Cardiac muscle cell (in vitro differentiated cells and primary cell): Measurements from ENCODE around the gene HPGD. TPM values are rescaled to one million over a fixed set of nuclear protein-coding genes. Genes with fewer than 3 reads are reported as not detected.

Source experiments
- DNase-seq, 2 donors: peaks; one replicate each; pipeline versions ENCODE4 v3.0.0 to v3.0.0-alpha.2; 2010 to 2017; ENCODE audit warnings: low read depth in 1 of 2, low spot score in 1 of 2
- H3K27ac ChIP-seq: fragments of 200-600 bp; sonication (generic); 2 replicates; pipeline ENCODE4 v1.5.1; 2016
- H3K27me3 ChIP-seq: fragments of 200-600 bp; sonication (generic); 2 replicates; pipeline ENCODE4 v1.6.0; 2016; ENCODE audit warnings: control low read depth
- H3K36me3 ChIP-seq: fragments of 200-600 bp; sonication (generic); 2 replicates; pipeline ENCODE4 v1.5.1; 2016; ENCODE audit warnings: control low read depth
- H3K4me1 ChIP-seq: fragments of 200-600 bp; sonication (generic); 2 replicates; pipeline ENCODE4 v1.8.1; 2017; ENCODE audit warnings: low read depth, mild to moderate bottlenecking, mixed run types
- H3K4me3 ChIP-seq: fragments of 200-600 bp; sonication (generic); 2 replicates; pipeline ENCODE4 v1.5.1; 2016; ENCODE audit warnings: mild to moderate bottlenecking
- H3K9me3 ChIP-seq: fragments of 200-600 bp; sonication (generic); 2 replicates; pipeline ENCODE4 v1.5.1; 2017; ENCODE audit warnings: low read depth, mild to moderate bottlenecking, control low read depth
- polyA plus RNA-seq: library from polyadenylated mRNA; unstranded; fragments of >200 nt; fragmentation: Nextera tagmentation; extraction: Ambion mirVana; gene quantifications from 2 replicates; pipeline ENCODE4 v1.2.1, GENCODE V29; 2016
- total RNA-seq: library from RNA; depleted of rRNA; stranded (reverse); fragments of >200 nt; gene quantifications from 2 replicates; pipeline ENCODE4 v1.2.3, GENCODE V29; 2016
- TF ChIP-seq, protein P1 (sequence below): IDR thresholded peaks from 2 replicates; pipeline ENCODE4 v1.5.1; 2012; ENCODE audit warnings: low read depth, mild to moderate bottlenecking, low read length

HPGD gene
- total and polyA plus RNA-seq, 2 experiments from 2014 or later = 0.15 to 0.51 TPM

DNA sequence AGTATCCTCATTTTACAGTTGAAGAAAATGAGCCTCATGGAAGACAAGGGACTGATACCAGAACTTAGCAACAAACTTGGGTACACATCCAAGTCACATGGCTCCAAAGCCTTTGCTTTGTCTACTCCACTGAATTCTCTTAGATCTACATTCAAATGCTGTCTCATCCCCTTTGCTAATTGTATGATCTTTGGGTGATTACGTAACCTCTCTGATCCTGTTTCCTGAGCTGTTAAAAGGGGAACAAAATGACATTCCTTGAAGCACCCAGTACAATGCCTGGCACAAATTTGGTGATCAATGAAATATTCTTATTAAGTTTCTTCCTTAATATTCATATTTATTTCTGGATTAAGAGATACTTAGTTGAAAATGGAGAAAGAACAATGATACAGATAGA lies 5.9 kb upstream of the HPGD start:
- no peaks in the 10 kb centered on the region for H3K9me3 ChIP-seq
- H3K4me3 ChIP-seq = no peak overlapping the region
- H3K27ac ChIP-seq = no peak overlapping the region
- TF ChIP-seq, protein P1, sequence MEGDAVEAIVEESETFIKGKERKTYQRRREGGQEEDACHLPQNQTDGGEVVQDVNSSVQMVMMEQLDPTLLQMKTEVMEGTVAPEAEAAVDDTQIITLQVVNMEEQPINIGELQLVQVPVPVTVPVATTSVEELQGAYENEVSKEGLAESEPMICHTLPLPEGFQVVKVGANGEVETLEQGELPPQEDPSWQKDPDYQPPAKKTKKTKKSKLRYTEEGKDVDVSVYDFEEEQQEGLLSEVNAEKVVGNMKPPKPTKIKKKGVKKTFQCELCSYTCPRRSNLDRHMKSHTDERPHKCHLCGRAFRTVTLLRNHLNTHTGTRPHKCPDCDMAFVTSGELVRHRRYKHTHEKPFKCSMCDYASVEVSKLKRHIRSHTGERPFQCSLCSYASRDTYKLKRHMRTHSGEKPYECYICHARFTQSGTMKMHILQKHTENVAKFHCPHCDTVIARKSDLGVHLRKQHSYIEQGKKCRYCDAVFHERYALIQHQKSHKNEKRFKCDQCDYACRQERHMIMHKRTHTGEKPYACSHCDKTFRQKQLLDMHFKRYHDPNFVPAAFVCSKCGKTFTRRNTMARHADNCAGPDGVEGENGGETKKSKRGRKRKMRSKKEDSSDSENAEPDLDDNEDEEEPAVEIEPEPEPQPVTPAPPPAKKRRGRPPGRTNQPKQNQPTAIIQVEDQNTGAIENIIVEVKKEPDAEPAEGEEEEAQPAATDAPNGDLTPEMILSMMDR = no peak
- H3K27me3 ChIP-seq = peaks cover 10% of the 10 kb centered on the region
- DNase-seq = no peak
- peaks cover 6% of the 10 kb centered on the region for H3K4me1 ChIP-seq
- no peaks in the 10 kb centered on the region for H3K36me3 ChIP-seq

DNA sequence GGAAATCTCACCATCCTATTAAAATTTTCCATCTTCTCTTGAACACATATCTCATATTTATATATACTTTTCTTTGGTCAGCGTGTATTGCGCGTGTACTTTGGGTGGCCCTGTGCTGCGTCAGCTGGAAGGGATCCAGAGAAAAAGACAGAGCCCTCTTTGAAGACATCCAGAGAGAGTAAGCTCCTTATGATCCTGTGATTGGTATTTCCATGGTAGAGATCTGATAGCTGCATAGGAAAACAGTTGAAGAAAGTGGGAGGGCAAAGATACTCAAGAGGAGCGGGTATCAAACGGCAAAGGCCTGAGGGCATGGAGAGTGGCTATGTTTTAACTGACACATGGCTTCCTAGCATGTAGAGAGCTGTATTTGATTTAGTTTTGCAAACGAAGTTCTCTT lies 4.4 kb upstream of the HPGD start:
- no peak for DNase-seq
- peaks cover 22% of the 10 kb centered on the region for H3K27me3 ChIP-seq
- no peak overlapping the region for H3K27ac ChIP-seq
- peaks cover 4% of the 10 kb centered on the region for H3K4me1 ChIP-seq
- no peaks in the 10 kb centered on the region for H3K36me3 ChIP-seq
- H3K9me3 ChIP-seq = no peaks in the 10 kb centered on the region
- TF ChIP-seq, protein P1 = no peak
- no peak overlapping the region for H3K4me3 ChIP-seq

DNA sequence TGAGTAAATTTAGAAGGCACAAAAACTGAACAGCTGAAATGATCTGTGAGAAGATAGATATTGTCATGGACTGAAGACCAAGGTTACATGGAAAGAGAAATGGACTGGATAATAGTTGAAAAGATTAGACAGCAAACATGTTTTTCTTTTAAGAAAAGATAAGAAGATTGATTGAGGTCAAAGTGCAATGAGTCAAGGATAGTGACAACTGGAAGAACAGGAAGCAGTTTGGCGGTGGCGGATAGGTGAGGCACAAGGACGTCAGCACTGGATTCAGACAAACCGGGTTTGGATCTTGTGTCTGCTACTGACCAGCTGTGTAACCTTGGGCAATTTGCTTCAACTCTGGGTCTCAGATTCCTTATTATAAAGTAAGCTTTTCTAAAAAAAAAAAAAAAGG lies 2.0 kb upstream of the HPGD start:
- Histone ChIP-seq H3K4me1 (peaks cover 2% of the 10 kb centered on the region), H3K27ac (no peak overlapping the region), H3K9me3 (no peaks in the 10 kb centered on the region), H3K36me3 (no peaks in the 10 kb centered on the region), H3K4me3 (no peak overlapping the region), H3K27me3 (peaks cover 43% of the 10 kb centered on the region)
- no peak for DNase-seq
- TF ChIP-seq, protein P1 = no peak

DNA sequence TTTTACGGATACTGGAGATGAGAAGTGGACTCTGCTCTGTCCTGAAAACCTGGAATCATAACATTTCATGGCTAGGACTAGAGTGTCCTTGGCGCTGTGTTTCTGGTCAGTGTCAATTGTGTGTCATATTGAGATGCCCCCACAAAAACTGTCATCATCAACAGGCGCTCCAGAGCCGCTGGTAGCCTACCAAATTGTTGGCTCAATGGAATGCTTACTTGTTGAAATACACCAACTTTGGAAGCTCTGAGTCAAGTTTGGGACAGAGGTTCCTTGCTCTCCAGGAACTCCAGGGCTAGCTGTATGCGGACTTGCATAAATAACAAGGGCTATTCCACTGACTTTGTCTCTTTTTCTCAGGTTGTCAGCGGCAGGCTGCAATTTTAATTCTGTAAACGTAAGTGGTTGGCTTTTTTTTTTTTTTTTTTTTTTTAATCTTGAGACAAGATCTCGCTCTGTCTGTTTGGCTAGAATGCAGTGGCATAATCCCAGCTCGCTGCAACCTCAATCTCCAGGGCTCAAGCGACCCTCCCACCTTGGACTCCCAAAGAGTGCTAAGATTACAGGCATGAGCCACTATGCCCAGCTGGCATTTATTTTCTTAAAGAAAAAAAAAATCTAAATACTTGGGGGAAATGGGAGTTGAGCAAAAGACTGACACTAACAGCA lies 871 bp upstream of the HPGD start:
- TF ChIP-seq, protein P1 = no peak
- Histone ChIP-seq H3K4me1 (peaks cover 2% of the 10 kb centered on the region), H3K27ac (no peak overlapping the region), H3K9me3 (no peaks in the 10 kb centered on the region), H3K36me3 (no peaks in the 10 kb centered on the region), H3K4me3 (peak overlapping the region; percentile 59), H3K27me3 (peaks cover 43% of the 10 kb centered on the region)
- peak in 1 of 2 donors; percentile 14 for DNase-seq

DNA sequence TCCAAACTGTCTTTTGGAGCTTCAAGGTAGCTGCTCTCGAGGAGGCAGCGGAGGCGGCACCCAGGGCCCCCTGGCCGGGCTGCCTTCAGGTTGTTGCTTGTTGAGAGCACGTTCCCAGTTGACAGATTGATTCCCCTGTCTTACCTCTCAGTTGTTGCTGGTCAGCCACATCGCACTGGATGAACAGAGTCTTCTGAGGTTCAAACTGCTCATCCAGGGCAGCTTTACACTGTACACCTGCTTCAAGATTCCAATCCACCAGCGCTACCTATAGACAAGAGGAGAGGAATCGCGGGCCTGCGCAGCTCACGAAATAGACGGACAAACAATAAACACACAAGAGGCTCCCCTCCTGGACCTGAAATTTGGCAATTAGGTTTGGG lies 497 bp downstream of the HPGD start:
- Histone ChIP-seq H3K4me1 (peaks cover 2% of the 10 kb centered on the region), H3K27me3 (peaks cover 43% of the 10 kb centered on the region), H3K27ac (no peak overlapping the region), H3K36me3 (no peaks in the 10 kb centered on the region), H3K4me3 (peak overlapping the region; percentile 59), H3K9me3 (no peaks in the 10 kb centered on the region)
- DNase-seq = no peak
- TF ChIP-seq, protein P1 = no peak
